ENCODE data around the gene STK24. TPM values are rescaled to one million over a fixed set of nuclear protein-coding genes. Genes with fewer than 3 reads are reported as not detected.

Gene STK24
- total RNA-seq, 1 donor: 86.5 TPM

DNA sequence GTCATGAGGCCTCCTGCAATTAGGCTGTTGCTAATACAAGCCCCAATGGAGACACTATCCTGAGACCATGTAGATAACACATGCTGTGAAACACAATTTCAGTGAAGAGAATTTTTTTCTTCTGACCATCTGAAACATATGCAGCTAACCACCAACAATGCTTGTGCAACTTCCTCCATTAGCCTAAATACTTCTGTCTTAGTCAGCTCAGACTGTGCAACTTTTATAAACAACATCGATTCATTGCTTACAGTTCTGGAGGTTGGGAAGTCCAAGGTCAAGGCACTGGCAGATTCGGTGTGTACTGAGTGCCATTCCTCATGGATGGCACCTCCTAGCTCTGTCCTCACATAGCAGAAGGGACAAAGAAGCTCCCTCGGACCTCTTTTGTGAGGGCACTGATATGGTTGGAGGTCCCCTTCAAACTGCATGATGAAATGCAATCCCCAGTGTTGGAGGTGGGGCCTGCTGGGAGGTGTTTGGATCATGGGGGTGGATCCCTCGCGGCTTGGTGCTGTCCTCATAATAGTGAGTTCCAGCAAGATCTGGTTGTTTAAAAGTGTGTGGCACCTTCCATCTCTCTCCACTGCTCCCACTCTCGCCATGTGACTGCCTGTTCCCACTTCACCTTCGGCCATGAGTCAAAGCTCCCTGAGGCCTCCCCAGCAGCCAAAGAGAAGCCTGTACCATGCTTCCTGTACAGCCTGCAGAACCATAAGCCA is 27.7 kb downstream of the STK24 start:
- Histone ChIP-seq H3K27me3 (ENCODE audit: insufficient read depth, low read length) (no peaks in the 10 kb centered on the region), H3K9me3 (ENCODE audit: low read depth, low read length) (no peaks in the 10 kb centered on the region), H3K4me1 (ENCODE audit: insufficient read depth, low read length) (peaks cover 53% of the 10 kb centered on the region), H3K4me3 (ENCODE audit: low read length) (no peak overlapping the region)

DNA sequence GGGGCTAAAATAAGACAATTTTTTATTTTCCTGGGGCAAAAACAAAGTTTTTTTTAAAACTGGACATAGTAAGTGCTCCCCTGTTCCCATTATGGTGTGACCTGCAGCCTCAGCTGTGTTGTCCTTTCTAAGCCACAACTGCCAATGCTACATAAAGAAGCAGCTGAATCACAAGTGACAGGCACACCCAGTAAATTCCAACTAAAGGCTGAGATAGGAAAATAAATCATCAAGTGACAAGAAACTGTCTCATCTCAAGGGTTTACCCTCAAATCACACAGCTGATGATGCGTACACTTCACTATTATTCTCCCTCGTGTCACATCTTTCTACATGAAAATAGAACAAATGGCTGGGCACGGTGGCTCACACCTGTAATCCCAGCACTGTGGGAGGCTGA is 28.7 kb downstream of the STK24 start:
- Histone ChIP-seq H3K9me3 (ENCODE audit: low read depth, low read length) (no peaks in the 10 kb centered on the region), H3K4me3 (ENCODE audit: low read length) (no peak overlapping the region), H3K27me3 (ENCODE audit: insufficient read depth, low read length) (no peaks in the 10 kb centered on the region), H3K4me1 (ENCODE audit: insufficient read depth, low read length) (peaks cover 53% of the 10 kb centered on the region)

DNA sequence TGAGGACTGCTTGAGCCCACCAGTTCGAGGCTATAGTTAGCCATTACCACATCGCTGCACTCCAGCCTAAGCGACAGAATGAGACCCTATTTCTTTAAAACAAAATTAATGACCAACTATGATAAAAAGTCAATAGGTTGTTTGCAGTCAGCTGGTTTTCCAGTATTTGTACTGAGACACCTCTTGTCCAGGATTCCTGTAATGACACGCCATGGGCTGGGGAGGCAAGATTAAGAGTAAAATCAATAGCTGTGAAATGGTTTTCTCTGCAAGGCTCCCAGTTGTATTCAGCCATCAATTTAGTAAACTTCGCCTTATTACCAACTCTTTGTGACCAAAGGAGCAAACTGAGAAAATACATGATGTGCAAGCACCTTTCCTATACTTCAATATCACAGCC is 29.5 kb downstream of the STK24 start:
- Histone ChIP-seq H3K4me3 (ENCODE audit: low read length) (no peak overlapping the region), H3K27me3 (ENCODE audit: insufficient read depth, low read length) (no peaks in the 10 kb centered on the region), H3K4me1 (ENCODE audit: insufficient read depth, low read length) (peaks cover 59% of the 10 kb centered on the region), H3K9me3 (ENCODE audit: low read depth, low read length) (no peaks in the 10 kb centered on the region)

DNA sequence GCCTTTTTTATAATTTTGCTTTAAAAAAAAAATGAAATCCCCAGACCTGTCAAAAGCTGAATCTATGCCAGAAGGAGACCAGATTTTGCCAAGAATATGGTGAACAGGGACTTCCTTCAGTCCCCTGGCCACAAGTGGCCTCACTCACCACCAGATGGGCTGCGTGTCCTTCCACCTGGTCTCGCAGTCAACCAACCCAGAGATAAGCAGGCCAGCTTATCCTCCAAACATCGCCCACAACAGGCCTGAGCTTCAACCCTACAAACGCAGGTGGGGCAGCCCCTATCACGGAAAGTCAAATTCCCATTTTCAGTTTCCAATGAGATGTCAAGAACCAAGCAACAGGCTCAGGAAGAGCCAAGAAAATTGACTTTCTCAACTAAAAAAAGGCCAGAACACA is 30.5 kb downstream of the STK24 start:
- Histone ChIP-seq H3K4me1 (ENCODE audit: insufficient read depth, low read length) (peaks cover 70% of the 10 kb centered on the region), H3K9me3 (ENCODE audit: low read depth, low read length) (no peaks in the 10 kb centered on the region), H3K4me3 (ENCODE audit: low read length) (no peak overlapping the region), H3K27me3 (ENCODE audit: insufficient read depth, low read length) (no peaks in the 10 kb centered on the region)

DNA sequence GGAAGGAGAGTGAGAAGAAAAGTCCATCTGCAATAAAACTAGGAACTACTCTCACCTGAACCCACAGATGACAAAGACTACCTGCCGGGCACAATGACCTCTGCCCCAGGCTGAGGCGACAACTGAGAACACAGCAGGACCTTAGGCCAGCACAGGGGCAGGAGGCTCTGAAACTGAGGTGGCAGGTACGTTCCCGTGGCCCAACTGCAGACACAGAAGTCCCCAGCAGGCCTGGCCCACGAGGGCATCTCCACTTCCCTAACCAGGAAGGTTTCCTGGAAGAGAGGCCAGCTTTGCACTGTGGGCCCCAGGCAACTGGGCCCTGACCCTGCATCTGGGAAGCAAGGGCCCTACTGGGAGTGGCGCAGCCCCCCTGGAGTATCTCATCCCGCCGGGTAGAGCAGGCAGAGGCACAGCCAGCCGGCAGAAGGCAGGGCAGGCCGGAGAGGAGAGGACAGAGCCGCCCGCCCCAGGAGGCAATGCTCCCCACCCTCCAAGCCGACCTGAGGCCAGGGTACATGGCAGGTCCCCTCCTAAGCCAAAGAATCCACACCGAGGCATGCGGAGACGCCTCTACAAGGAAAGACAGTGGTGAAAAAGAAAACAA is 32.7 kb downstream of the STK24 start:
- Histone ChIP-seq H3K4me1 (ENCODE audit: insufficient read depth, low read length) (peaks cover 74% of the 10 kb centered on the region), H3K4me3 (ENCODE audit: low read length) (no peak overlapping the region), H3K9me3 (ENCODE audit: low read depth, low read length) (no peaks in the 10 kb centered on the region)

DNA sequence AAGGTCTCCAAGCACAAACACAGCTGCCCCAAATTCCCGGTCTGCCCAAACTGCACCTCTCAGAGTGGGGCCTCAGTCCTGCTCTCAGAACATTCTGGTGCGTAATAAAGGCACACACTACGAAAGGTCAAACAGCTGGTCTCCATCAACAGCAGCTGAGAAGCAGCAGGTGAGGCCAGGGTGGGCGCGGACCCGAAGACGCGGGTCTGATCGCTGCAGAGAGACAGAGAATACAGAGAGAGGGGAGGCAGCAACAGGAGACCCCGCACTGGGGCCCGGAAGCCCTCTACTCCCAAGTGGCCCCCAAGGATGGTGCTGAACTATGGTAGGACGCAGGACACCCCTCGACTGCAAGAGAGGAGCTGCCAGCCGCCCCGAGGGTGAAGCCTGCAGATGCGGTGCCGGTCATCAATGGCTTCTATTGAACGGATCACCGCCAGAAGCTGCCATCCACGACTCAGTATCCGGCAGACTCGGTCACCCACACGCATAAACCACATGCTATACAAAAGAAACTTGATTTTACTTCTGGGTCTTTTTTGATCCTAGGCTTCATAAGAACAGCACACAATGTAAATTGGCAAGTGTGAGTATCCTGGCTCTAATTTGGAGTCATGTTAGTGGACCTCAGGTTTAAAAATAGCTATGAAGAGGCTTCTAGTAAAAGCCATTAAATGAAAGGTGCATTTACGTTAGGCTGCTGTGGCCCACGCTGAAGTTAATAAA is 33.4 kb downstream of the STK24 start:
- Histone ChIP-seq H3K9me3 (ENCODE audit: low read depth, low read length) (no peaks in the 10 kb centered on the region), H3K27me3 (ENCODE audit: insufficient read depth, low read length) (no peaks in the 10 kb centered on the region), H3K4me1 (ENCODE audit: insufficient read depth, low read length) (peaks cover 72% of the 10 kb centered on the region), H3K4me3 (ENCODE audit: low read length) (peak overlapping the region; percentile 28)

More for the DNA sequence above, 32.7 kb downstream of the STK24 start:
- H3K27me3 ChIP-seq (ENCODE audit: insufficient read depth, low read length): no peaks in the 10 kb centered on the region

DNA sequence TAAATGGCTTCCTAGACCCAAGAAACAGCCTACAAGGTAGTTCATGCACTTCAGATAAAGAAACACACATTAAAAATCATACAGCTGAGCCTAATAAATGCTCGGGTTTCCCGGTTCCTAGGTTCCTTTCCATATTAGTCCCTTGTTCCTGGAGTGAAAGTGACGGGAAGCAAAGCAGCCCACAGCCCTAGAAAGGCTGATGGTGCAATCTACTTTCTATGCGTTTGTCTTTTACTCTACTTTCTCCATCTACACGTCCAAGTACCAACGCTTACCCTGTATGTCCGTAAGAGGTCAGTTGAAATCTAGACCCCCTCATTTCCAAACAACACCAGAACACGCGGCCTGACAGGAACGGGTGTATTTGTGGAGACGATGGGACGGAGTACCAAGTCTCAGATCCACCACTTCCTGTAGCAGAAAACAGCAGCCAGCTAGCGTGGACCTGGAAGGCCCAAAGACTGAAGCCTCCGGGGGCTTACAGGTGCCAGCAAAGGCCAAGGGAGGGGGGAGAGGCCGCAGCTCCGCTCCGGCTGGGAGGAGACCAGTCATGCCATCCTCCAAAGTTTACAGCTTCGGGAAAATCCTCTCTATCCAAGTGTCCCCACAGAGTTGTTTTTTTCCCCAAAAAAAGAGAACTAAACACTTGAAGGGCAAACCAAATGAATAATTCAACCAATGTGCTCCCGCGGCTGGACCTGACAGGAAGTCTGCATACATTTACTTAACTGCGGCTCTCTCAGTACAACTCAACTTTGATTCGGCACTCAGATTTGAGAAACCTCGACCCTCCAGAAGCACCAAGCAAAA is 34.1 kb downstream of the STK24 start:
- H3K27me3 ChIP-seq (ENCODE audit: insufficient read depth, low read length): no peaks in the 10 kb centered on the region
- H3K9me3 ChIP-seq (ENCODE audit: low read depth, low read length): no peaks in the 10 kb centered on the region
- H3K4me1 ChIP-seq (ENCODE audit: insufficient read depth, low read length): peaks cover 72% of the 10 kb centered on the region
- peak overlapping the region; percentile 28 for H3K4me3 ChIP-seq (ENCODE audit: low read length)

DNA sequence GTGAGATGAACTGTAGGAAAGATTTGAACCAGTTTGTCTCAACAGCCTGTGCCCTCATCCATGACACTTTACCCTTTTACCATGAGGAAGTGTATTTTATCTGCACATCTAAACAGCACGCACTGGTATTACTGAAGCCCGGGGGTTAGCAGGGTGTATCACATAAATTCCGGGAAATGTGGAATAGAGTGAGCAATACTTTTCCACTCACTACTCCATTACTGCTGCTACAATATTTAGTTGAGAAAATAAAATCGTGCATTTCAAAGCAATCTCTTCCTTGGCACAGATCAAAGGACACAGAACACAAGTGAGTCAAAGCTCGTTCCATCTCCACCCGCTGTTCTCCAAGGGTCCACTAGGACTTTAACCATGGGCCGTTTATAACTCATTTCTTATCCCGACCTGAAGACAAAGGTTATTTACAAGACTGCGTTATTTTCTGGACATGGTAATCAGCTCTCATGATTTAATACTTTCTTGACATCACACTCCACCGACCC is 35.2 kb downstream of the STK24 start:
- H3K4me3 ChIP-seq (ENCODE audit: low read length): no peak overlapping the region
- peaks cover 75% of the 10 kb centered on the region for H3K4me1 ChIP-seq (ENCODE audit: insufficient read depth, low read length)
- H3K27me3 ChIP-seq (ENCODE audit: insufficient read depth, low read length): no peaks in the 10 kb centered on the region
- H3K9me3 ChIP-seq (ENCODE audit: low read depth, low read length): no peaks in the 10 kb centered on the region

DNA sequence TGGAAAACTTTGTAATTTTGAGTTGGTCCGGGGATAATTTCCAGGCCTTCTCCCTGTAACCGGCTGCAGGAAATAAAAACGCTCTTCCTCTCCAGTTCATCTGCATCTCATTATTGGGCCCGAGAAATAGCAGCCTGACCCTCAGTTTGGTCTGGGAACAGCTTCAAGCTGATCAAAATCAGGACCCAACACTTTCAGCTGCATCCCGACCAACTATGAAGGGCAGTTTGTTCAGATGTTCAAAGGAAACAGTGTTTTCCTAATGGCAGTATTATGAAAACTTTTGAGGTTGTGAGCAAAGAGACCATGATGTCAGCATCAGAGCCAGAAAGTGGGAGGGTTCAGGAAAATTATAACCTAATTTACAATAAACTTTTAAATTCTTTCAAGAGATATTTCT is 35.7 kb downstream of the STK24 start:
- Histone ChIP-seq H3K4me1 (ENCODE audit: insufficient read depth, low read length) (peaks cover 77% of the 10 kb centered on the region), H3K27me3 (ENCODE audit: insufficient read depth, low read length) (no peaks in the 10 kb centered on the region), H3K9me3 (ENCODE audit: low read depth, low read length) (no peaks in the 10 kb centered on the region), H3K4me3 (ENCODE audit: low read length) (no peak overlapping the region)

DNA sequence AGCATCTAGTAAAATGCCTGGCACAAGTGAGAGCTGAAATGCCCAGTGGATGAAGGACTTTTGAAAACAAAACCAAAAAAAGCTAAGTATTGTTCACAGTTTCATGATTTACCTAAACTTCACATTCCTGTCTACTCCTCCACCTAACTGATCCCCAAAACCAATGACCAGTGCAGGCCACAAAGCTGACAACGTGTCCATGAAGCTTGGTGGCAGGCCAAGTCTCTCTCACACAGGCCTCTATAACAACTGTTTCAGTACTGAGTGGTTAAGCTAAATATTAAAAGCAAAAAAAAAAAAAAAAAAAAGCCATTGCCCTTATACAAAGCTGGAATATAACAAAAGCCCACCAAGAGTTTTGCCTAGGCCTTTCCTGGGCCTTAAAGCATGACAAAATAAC is 36.4 kb downstream of the STK24 start:
- Histone ChIP-seq H3K9me3 (ENCODE audit: low read depth, low read length) (no peaks in the 10 kb centered on the region), H3K27me3 (ENCODE audit: insufficient read depth, low read length) (no peaks in the 10 kb centered on the region), H3K4me3 (ENCODE audit: low read length) (no peak overlapping the region), H3K4me1 (ENCODE audit: insufficient read depth, low read length) (peaks cover 80% of the 10 kb centered on the region)

DNA sequence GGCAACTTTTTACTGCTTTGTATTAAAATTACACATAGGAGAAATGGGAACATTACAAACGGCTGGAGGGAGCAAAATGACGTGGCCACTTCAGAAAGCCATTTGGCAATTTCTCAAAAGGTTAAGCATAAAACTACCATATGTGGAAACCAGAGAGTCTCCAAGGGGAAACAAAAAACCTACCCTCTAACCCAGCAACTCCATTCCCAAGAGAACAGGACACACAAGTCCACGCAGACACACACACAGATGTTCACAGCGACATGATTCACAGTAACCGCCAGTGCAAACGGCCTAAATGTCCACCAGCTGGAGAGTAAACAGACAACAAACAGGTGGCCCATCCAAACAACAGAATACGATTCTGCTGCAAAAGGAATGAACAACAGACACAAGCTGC is 37.2 kb downstream of the STK24 start:
- Histone ChIP-seq H3K4me1 (ENCODE audit: insufficient read depth, low read length) (peaks cover 77% of the 10 kb centered on the region), H3K9me3 (ENCODE audit: low read depth, low read length) (no peaks in the 10 kb centered on the region), H3K27me3 (ENCODE audit: insufficient read depth, low read length) (no peaks in the 10 kb centered on the region), H3K4me3 (ENCODE audit: low read length) (no peak overlapping the region)

DNA sequence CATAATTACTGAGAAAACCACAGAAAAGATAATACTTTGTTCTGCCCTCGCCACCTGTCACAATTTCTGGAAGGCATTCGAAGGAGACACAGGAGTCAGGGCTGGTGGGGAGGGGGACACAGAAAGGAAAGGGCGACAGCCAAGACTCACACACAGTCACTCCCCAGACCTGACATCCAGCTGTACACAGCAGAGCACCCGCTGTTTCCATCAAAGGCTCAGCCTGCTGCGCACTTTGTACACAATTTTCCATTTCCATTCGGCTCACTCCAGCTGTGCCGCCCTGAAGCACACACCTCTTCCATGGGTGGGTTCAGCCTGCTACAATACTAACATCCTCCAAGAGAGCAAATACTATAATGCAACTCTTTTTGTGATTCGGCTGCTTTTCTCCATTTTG is 38.0 kb downstream of the STK24 start:
- H3K27me3 ChIP-seq (ENCODE audit: insufficient read depth, low read length): no peaks in the 10 kb centered on the region
- no peak overlapping the region for H3K4me3 ChIP-seq (ENCODE audit: low read length)
- H3K9me3 ChIP-seq (ENCODE audit: low read depth, low read length): no peaks in the 10 kb centered on the region
- peaks cover 72% of the 10 kb centered on the region for H3K4me1 ChIP-seq (ENCODE audit: insufficient read depth, low read length)

DNA sequence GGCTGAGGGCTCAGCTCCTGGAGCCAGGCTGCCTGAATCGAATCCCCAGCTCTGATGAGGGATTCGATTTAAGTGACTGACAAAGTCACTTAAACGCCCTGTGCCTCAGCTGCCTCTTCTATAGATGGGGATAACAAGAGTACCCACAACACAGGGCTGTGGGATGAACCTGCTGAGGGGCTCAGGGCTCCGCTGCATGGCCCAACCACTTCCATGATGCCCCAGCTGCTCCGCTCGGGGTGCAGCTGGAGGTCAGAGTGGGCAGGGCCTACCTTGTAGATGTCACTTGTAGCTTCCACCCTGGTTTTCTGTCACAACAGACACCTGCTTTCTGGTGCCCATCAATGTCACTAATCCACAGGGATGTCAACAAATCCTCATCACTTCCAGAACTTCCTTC is 39.2 kb downstream of the STK24 start:
- Histone ChIP-seq H3K27me3 (ENCODE audit: insufficient read depth, low read length) (no peaks in the 10 kb centered on the region), H3K4me3 (ENCODE audit: low read length) (no peak overlapping the region), H3K4me1 (ENCODE audit: insufficient read depth, low read length) (peaks cover 62% of the 10 kb centered on the region), H3K9me3 (ENCODE audit: low read depth, low read length) (no peaks in the 10 kb centered on the region)

DNA sequence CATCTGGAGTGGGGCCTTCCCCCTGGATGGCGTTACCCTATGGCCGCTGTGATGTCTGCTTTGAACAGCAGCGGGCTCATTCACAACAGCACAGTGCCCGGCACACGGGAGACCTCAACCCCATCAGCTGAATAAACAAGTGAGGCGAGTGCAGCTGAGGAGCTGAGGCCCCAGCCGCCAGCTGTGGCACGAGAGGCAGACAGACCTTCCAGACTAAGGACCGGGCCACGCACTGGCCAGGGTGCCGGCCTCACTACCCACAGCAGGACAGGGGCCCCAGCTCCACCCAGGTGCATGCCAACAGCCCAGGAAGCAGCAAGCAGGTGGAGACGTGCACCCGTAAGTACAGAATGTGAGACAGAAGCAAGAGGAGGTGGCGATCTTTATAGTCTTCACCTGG is 39.6 kb downstream of the STK24 start:
- Histone ChIP-seq H3K9me3 (ENCODE audit: low read depth, low read length) (no peaks in the 10 kb centered on the region), H3K4me1 (ENCODE audit: insufficient read depth, low read length) (peaks cover 58% of the 10 kb centered on the region), H3K27me3 (ENCODE audit: insufficient read depth, low read length) (no peaks in the 10 kb centered on the region), H3K4me3 (ENCODE audit: low read length) (no peak overlapping the region)

DNA sequence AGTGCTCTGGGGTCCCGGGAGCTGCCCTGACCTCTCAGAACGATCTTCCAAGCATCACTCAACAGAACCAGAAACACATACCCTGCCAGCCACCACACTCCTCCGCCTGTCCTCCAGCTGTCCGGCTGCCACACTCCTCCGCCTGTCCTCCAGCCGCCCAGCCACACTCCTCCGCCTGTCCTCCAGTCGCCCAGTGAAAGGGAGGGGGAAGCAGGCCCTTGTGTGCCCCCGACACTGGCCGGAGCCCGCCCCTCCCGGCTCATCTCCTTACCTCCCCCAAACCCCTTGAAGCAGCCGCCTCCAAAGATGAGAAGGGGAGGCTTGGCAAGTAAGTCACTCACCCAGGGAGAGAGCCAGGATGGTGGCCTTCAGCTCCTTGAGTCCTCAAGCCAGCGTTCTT is 40.2 kb downstream of the STK24 start:
- Histone ChIP-seq H3K27me3 (ENCODE audit: insufficient read depth, low read length) (no peaks in the 10 kb centered on the region), H3K4me3 (ENCODE audit: low read length) (no peak overlapping the region), H3K4me1 (ENCODE audit: insufficient read depth, low read length) (peaks cover 52% of the 10 kb centered on the region), H3K9me3 (ENCODE audit: low read depth, low read length) (no peaks in the 10 kb centered on the region)
